ENCODE data around the gene MYL5. TPM values are rescaled to one million over a fixed set of nuclear protein-coding genes. Genes with fewer than 3 reads are reported as not detected.

Gene MYL5
- total RNA-seq, 1 experiment from 2014 or later = 18.0 TPM

DNA sequence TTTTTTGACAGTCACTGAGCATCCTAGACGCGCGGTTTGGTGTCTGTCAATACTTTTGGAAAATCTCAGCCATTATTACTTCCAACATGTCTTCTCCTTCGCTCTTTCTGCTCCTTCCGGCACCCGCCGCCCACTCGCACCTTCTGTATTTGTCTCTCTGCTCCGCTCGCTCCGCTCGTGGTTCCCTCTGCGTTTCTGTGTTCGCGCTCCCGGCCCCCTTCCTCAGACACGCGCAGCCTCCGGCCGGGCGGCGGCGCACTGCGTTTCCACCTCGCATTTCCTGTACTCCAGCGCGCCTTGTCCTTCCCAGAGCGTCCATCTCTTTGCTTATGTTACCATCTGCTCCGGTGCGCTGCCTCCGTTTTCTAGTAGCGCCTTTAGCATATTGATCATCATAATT lies 27.9 kb upstream of the MYL5 start:
- Histone ChIP-seq H3K9me3 (ENCODE audit: control insufficient read depth, low read depth, low read length) (no peaks in the 10 kb centered on the region), H4K91ac (ENCODE audit: insufficient read length, low read depth, low read length) (no peak overlapping the region), H2BK5ac (ENCODE audit: insufficient read length, low read length) (no peak overlapping the region), H2BK20ac (ENCODE audit: low read depth, low read length, poor library complexity, severe bottlenecking) (no peak overlapping the region), H2BK120ac (ENCODE audit: low read depth, low read length, poor library complexity, severe bottlenecking) (no peak overlapping the region), H3K56ac (ENCODE audit: insufficient read length, low read depth, low read length) (no peak overlapping the region), H4K8ac (replicated peaks; ENCODE audit: insufficient read length, low read depth, low read length) (no peak overlapping the region), H3K4me1 (ENCODE audit: insufficient read depth, low read length) (no peaks in the 10 kb centered on the region), H2BK12ac (ENCODE audit: insufficient read length, low read depth, low read length) (no peak overlapping the region), H3K4me2 (ENCODE audit: insufficient read depth, insufficient read length, low read length) (no peak overlapping the region), H3K23ac (ENCODE audit: insufficient read length, low read depth, low read length) (no peak overlapping the region), H3T11ph (ENCODE audit: low read length) (no peak overlapping the region), H4K5ac (ENCODE audit: insufficient read length, low read depth, low read length) (no peak overlapping the region), H3K14ac (ENCODE audit: insufficient read depth, low read length) (no peak overlapping the region), H3K4ac (ENCODE audit: low read depth, low read length) (no peak overlapping the region), H2AFZ (ENCODE audit: low read length) (no peak overlapping the region), H2AK5ac (ENCODE audit: insufficient read length, low read length) (no peak overlapping the region), H2BK15ac (ENCODE audit: low read depth, low read length) (no peak overlapping the region), H3K18ac (ENCODE audit: insufficient read length, low read depth, low read length) (no peak overlapping the region), H3K79me1 (ENCODE audit: insufficient read depth, low read depth, low read length, poor library complexity, severe bottlenecking) (no peaks in the 10 kb centered on the region), H3K9ac (ENCODE audit: extremely low read depth, insufficient read length, low read length) (no peak overlapping the region), H3K27ac (ENCODE audit: insufficient read length, low read depth, low read length) (no peak overlapping the region), H4K20me1 (ENCODE audit: control insufficient read depth, insufficient read depth, insufficient read length) (no peaks in the 10 kb centered on the region), H3K27me3 (ENCODE audit: insufficient read depth, low read length) (no peaks in the 10 kb centered on the region), H3K23me2 (ENCODE audit: insufficient read length, low read depth, low read length, poor library complexity, severe bottlenecking) (no peaks in the 10 kb centered on the region), H3K79me2 (ENCODE audit: insufficient read depth, low read length) (no peaks in the 10 kb centered on the region)
- no CpG with 5 or more reads among the region's 32 CpGs for WGBS (ENCODE audit: extremely low coverage, insufficient read length, low lambda C conversion rate)
- DNase-seq = no peak
- H3K4me3 Mint-ChIP-seq = no peak overlapping the region
- peak overlapping the region in 1 of 3 experiments; percentile 2; a peak in 2 of 7 replicates for H3K27ac Mint-ChIP-seq
- no peaks in the 10 kb centered on the region for H3K36me3 Mint-ChIP-seq (ENCODE audit: insufficient read depth in 1 of 3, low read depth in 3 of 3)
- TF ChIP-seq, protein P1, sequence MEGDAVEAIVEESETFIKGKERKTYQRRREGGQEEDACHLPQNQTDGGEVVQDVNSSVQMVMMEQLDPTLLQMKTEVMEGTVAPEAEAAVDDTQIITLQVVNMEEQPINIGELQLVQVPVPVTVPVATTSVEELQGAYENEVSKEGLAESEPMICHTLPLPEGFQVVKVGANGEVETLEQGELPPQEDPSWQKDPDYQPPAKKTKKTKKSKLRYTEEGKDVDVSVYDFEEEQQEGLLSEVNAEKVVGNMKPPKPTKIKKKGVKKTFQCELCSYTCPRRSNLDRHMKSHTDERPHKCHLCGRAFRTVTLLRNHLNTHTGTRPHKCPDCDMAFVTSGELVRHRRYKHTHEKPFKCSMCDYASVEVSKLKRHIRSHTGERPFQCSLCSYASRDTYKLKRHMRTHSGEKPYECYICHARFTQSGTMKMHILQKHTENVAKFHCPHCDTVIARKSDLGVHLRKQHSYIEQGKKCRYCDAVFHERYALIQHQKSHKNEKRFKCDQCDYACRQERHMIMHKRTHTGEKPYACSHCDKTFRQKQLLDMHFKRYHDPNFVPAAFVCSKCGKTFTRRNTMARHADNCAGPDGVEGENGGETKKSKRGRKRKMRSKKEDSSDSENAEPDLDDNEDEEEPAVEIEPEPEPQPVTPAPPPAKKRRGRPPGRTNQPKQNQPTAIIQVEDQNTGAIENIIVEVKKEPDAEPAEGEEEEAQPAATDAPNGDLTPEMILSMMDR (conservative IDR thresholded peaks at IDR 0.05) = no peak
- peaks cover 5 to 19% of the 10 kb centered on the region in 2 experiments; a peak in 3 of 4 replicates for H3K4me1 Mint-ChIP-seq
- peaks cover 5% of the 10 kb centered on the region for H3K27me3 Mint-ChIP-seq (ENCODE audit: low read depth)
- peaks cover 9 to 14% of the 10 kb centered on the region in 2 experiments for H3K9me3 Mint-ChIP-seq

All from H9 (cell line).